Erythroblast (primary cell): Measurements from ENCODE around the gene LMCD1.

Source experiments
- GATA1 ChIP-seq: IDR thresholded peaks from 2 replicates; pipeline ENCODE4 v1.6.1; 2011; ENCODE audit warnings: low read depth, mild to moderate bottlenecking, control low read depth, low read length, moderate library complexity
- POLR2A ChIP-seq: IDR thresholded peaks from 2 replicates; pipeline ENCODE4 v1.6.1; 2011; ENCODE audit warnings: mild to moderate bottlenecking, low read length

GRCh38 chr3:8497582-8497981 lies 4.0 kb upstream of the LMCD1 start:
- TF ChIP-seq POLR2A (no peak), GATA1 (no peak)
